CD4-positive, alpha-beta T cell (primary cell): Measurements from ENCODE around the gene BCL2A1. TPM values are rescaled to one million over a fixed set of nuclear protein-coding genes. Genes with fewer than 3 reads are reported as not detected.

Experiments used
- ATAC-seq: fragments of 200-7000 bp; cut with Tn5 transposase; one replicate; pipeline ENCODE4 v1.10.0; 2022; ENCODE audit warnings: mild to moderate bottlenecking; ENCODE audit not compliant: poor library complexity
- CTCF ChIA-PET: fragments of 350-600 bp; sonication (Branson Sonifier 250); formaldehyde crosslinking; loops from one replicate; lab custom pipeline; 2021; ENCODE audit warnings: antibody characterized with exemption, inconsistent platforms; lab: Charles Lee
- POLR2A ChIA-PET: fragments of 350-600 bp; sonication (Branson Sonifier 250); formaldehyde crosslinking; loops from one replicate; lab custom pipeline; 2021; ENCODE audit warnings: antibody characterized with exemption, inconsistent platforms; lab: Charles Lee
- DNase-seq, 14 experiments: peaks; one replicate each; pipeline ENCODE4 v3.0.0-alpha.2; 2013 to 2020; ENCODE audit warnings: mixed read lengths in 2 of 14
- H3K27ac ChIP-seq, 2 donors: one replicate each; pipeline versions ENCODE4 v1.5.1 to v1.7.0; 2013; ENCODE audit warnings: low read length in 2 of 2, low read depth in 1 of 2, mild to moderate bottlenecking in 1 of 2
- H3K27me3 ChIP-seq, 2 experiments: 1 replicate in 1 of 2; 2 replicates in 1 of 2; pipeline versions ENCODE4 v1.6.1 to v1.7.0; 2013; ENCODE audit warnings: low read length in 2 of 2, control low read depth in 1 of 2, mild to moderate bottlenecking in 1 of 2, moderate library complexity in 1 of 2; ENCODE audit not compliant: insufficient read depth in 2 of 2, control insufficient read depth in 1 of 2
- H3K36me3 ChIP-seq: one replicate; pipeline ENCODE4 v1.6.1; 2013; ENCODE audit warnings: low read length, control low read depth; ENCODE audit not compliant: insufficient read depth
- H3K4me1 ChIP-seq: one replicate; pipeline ENCODE4 v1.6.1; 2013; ENCODE audit warnings: low read length, control low read depth; ENCODE audit not compliant: insufficient read depth
- H3K4me3 ChIP-seq: one replicate; pipeline ENCODE4 v1.5.1; 2013; ENCODE audit warnings: mild to moderate bottlenecking, low read length, moderate library complexity
- H3K9me3 ChIP-seq, 2 experiments: 1 replicate in 1 of 2; 2 replicates in 1 of 2; pipeline versions ENCODE4 v1.6.1 to v1.7.0; 2013; ENCODE audit warnings: low read length in 2 of 2, mild to moderate bottlenecking in 2 of 2, control low read depth in 1 of 2, moderate library complexity in 1 of 2; ENCODE audit not compliant: control insufficient read depth in 1 of 2, insufficient read depth in 1 of 2
- H3K27ac Mint-ChIP-seq: one replicate; pipeline ENCODE4 v1.8.0; 2020; ENCODE audit warnings: mixed read lengths
- H3K27me3 Mint-ChIP-seq: one replicate; pipeline ENCODE4 v1.8.0; 2021; ENCODE audit warnings: mixed read lengths
- H3K36me3 Mint-ChIP-seq: one replicate; pipeline ENCODE4 v1.8.0; 2021; ENCODE audit warnings: low read depth, mixed read lengths
- H3K4me1 Mint-ChIP-seq: one replicate; pipeline ENCODE4 v1.8.0; 2021; ENCODE audit warnings: low read depth, mixed read lengths
- H3K4me3 Mint-ChIP-seq: one replicate; pipeline ENCODE4 v1.8.0; 2020; ENCODE audit warnings: mild to moderate bottlenecking, mixed read lengths
- H3K9me3 Mint-ChIP-seq: one replicate; pipeline ENCODE4 v1.8.0; 2020; ENCODE audit warnings: mixed read lengths
- intact Hi-C, 2 experiments: fragments of 100-400 bp; cut with DNase I in 1 of 2; cut with micrococcal nuclease in 1 of 2; formaldehyde crosslinking; loops; one replicate each; pipeline versions ENCODE4 v1.15.1 to v1.9.0; 2023 to 2025; cut with DNase I, micrococcal nuclease
- total RNA-seq, 174 experiments: library from RNA in 2 of 174; stranded (reverse) in 2 of 174; gene quantifications; one replicate each; pipeline ENCODE4 v1.2.3 and lab custom pipeline; 2021 to 2026
- TF ChIP-seq, protein P1 (sequence below): fragments of 200-600 bp; IDR thresholded peaks from one replicate; pipeline ENCODE4 v1.8.0; 2022; ENCODE audit warnings: antibody characterized with exemption, mild to moderate bottlenecking

The BCL2A1 gene
- total RNA-seq, 2 experiments from 2014 or later = 18.7 to 20.0 TPM

DNA sequence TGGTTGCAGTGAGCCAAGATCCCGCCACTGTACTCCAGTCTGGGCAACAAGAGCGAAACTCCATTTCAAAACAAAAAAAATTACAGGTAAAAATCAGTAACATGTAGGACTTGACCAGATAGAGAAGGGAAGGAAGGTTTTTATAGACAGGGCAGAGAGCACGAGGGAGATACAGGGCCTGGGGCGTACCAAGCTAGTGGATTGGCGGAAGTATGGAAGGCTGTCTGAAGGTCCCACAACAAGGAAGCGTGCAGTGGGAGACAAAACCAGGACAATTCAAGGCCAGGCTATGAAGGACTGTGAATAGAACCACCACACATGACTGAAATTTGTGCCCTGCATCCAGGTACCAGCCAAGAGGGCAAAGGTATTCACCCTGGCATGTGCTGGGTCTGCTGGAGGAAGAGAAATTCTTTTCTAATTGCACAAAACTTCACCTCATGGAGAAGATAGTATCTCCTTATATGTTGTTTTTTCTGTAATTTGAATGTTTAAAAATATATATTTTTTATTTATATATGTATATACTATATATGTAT, 33.0 kb upstream of the BCL2A1 start:
- no peaks in the 10 kb centered on the region for H3K9me3 ChIP-seq
- H3K4me3 ChIP-seq = no peak overlapping the region
- ChIA-PET CTCF (no interaction called here), POLR2A (no interaction called here)
- H3K4me1 ChIP-seq = no peaks in the 10 kb centered on the region
- no peaks in the 10 kb centered on the region for H3K36me3 Mint-ChIP-seq
- DNase-seq (no peak), ATAC-seq (no peak)
- TF ChIP-seq, protein P1, sequence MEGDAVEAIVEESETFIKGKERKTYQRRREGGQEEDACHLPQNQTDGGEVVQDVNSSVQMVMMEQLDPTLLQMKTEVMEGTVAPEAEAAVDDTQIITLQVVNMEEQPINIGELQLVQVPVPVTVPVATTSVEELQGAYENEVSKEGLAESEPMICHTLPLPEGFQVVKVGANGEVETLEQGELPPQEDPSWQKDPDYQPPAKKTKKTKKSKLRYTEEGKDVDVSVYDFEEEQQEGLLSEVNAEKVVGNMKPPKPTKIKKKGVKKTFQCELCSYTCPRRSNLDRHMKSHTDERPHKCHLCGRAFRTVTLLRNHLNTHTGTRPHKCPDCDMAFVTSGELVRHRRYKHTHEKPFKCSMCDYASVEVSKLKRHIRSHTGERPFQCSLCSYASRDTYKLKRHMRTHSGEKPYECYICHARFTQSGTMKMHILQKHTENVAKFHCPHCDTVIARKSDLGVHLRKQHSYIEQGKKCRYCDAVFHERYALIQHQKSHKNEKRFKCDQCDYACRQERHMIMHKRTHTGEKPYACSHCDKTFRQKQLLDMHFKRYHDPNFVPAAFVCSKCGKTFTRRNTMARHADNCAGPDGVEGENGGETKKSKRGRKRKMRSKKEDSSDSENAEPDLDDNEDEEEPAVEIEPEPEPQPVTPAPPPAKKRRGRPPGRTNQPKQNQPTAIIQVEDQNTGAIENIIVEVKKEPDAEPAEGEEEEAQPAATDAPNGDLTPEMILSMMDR = no peak
- no peaks in the 10 kb centered on the region for H3K36me3 ChIP-seq
- intact Hi-C loops = no loop called here
- no peak overlapping the region for H3K27ac ChIP-seq
- H3K27ac Mint-ChIP-seq = no peak overlapping the region
- H3K27me3 ChIP-seq = no peaks in the 10 kb centered on the region
- no peaks in the 10 kb centered on the region for H3K9me3 Mint-ChIP-seq
- no peak overlapping the region for H3K4me3 Mint-ChIP-seq
- no peaks in the 10 kb centered on the region for H3K27me3 Mint-ChIP-seq
- H3K4me1 Mint-ChIP-seq = no peaks in the 10 kb centered on the region

DNA sequence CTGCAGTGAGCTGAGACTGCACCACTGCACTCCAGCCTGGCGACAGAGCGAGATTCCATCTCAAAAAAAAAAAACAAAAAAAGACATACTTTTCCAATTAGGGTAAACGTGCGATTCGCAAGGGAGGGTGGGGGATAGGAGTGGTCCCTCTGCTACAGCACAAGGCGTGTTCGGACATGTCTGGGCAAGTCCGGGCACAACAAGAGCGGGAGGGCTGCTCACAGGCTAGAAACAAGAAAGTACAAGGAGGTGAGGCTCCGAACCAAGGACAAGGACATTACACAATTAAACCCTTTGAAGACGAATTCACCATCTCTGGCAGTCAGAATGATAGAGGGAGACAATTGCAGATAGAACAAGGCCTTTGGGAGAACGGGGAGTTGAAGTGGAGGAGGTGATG, 32.2 kb upstream of the BCL2A1 start:
- TF ChIP-seq, protein P1 = no peak
- ChIA-PET POLR2A (no interaction called here), CTCF (interaction anchor here (1.0 kb wide), 1 partner anchor 622 kb away, joined by 4 read pairs; no protein-coding TSS in a partner anchor)
- intact Hi-C loops = no loop called here
- Histone ChIP-seq H3K4me1 (no peaks in the 10 kb centered on the region), H3K4me3 (no peak overlapping the region), H3K36me3 (no peaks in the 10 kb centered on the region), H3K27me3 (no peaks in the 10 kb centered on the region), H3K9me3 (no peaks in the 10 kb centered on the region), H3K27ac (no peak overlapping the region)
- no peaks in the 10 kb centered on the region for H3K27me3 Mint-ChIP-seq
- ATAC-seq = no peak
- no peaks in the 10 kb centered on the region for H3K4me1 Mint-ChIP-seq
- no peak for DNase-seq
- H3K36me3 Mint-ChIP-seq = no peaks in the 10 kb centered on the region
- no peaks in the 10 kb centered on the region for H3K9me3 Mint-ChIP-seq
- H3K27ac Mint-ChIP-seq = no peak overlapping the region
- no peak overlapping the region for H3K4me3 Mint-ChIP-seq

DNA sequence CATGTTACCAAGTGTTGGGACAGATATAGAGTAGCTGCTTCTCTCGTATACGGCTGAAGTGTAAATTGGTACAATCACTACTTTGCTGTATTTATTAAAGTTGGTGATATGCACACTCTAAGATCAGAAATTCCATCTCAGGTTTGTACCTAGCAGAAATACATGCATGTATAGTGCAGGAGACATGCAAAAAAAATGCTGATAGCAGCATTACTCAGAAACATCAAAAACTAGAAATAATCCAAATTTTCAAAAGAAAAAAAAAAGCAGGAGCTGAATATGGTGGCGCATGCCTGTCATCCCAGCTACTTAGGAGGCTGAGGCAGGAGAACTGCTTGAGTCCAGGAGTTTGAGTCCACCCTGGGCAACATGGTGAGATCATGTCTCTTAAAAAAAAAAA, 31.3 kb upstream of the BCL2A1 start:
- ChIA-PET CTCF (interaction anchor here (1.0 kb wide), 1 partner anchor 621 kb away, joined by 4 read pairs; no protein-coding TSS in a partner anchor), POLR2A (no interaction called here)
- H3K27ac ChIP-seq = no peak overlapping the region
- H3K36me3 ChIP-seq = no peaks in the 10 kb centered on the region
- no peak for DNase-seq
- Mint-ChIP-seq H3K4me3 (no peak overlapping the region), H3K27me3 (no peaks in the 10 kb centered on the region), H3K27ac (no peak overlapping the region), H3K36me3 (no peaks in the 10 kb centered on the region), H3K9me3 (no peaks in the 10 kb centered on the region), H3K4me1 (no peaks in the 10 kb centered on the region)
- no peaks in the 10 kb centered on the region for H3K4me1 ChIP-seq
- no peak overlapping the region for H3K4me3 ChIP-seq
- H3K27me3 ChIP-seq = no peaks in the 10 kb centered on the region
- ATAC-seq = no peak
- no peaks in the 10 kb centered on the region for H3K9me3 ChIP-seq
- TF ChIP-seq, protein P1 = no peak
- intact Hi-C loops = no loop called here
